H1 (cell line): ENCODE results near the gene AGFG2. TPM values are rescaled to one million over a fixed set of nuclear protein-coding genes. Genes with fewer than 3 reads are reported as not detected.
A peak's percentile ranks its signal among the peaks of the same experiment; 100 is the strongest.

Source experiments
- CTCF ChIA-PET: fragments of 300-600 bp; sonication (Branson Sonifier 250); formaldehyde crosslinking; loops from one replicate; lab custom pipeline; 2021; ENCODE audit not compliant: partially characterized antibody; lab: Charles Lee
- POLR2A ChIA-PET: fragments of 300-600 bp; sonication (Branson Sonifier 250); formaldehyde crosslinking; loops from one replicate; lab custom pipeline; 2021; ENCODE audit warnings: inconsistent platforms; ENCODE audit not compliant: partially characterized antibody; lab: Charles Lee
- DNase-seq, 2 experiments: peaks; one replicate each; pipeline versions ENCODE4 v3.0.0 to v3.0.0-alpha.2; 2010 to 2022; ENCODE audit warnings: low spot score in 2 of 2, low read depth in 1 of 2, mixed read lengths in 1 of 2
- FAIRE-seq: peaks from 2 replicates; lab custom pipeline; 2011; peaks lifted over from hg19 to GRCh38; lab: Jason Lieb, UNC
- H2AFZ ChIP-seq: 2 replicates; pipeline ENCODE4 v1.8.1; 2012; ENCODE audit warnings: low read length, inconsistent platforms
- H2AK5ac ChIP-seq: 2 replicates; pipeline ENCODE4 v1.6.1; 2013; ENCODE audit warnings: low read depth, low read length
- H2BK120ac ChIP-seq: replicated peaks from 2 replicates; pipeline ENCODE3; 2013; ENCODE audit warnings: low read depth, low read length, inconsistent platforms
- H2BK12ac ChIP-seq: 2 replicates; pipeline ENCODE4 v1.6.1; 2013; ENCODE audit warnings: low read depth, low read length
- H2BK15ac ChIP-seq: 2 replicates; pipeline ENCODE4 v1.6.1; 2013; ENCODE audit warnings: low read length
- H2BK20ac ChIP-seq: 2 replicates; pipeline ENCODE4 v1.6.1; 2013; ENCODE audit warnings: low read length
- H2BK5ac ChIP-seq: 2 replicates; pipeline ENCODE4 v1.6.1; 2013; ENCODE audit warnings: low read depth, low read length
- H3K14ac ChIP-seq: 2 replicates; pipeline ENCODE4 v1.6.1; 2013; ENCODE audit warnings: inconsistent platforms; ENCODE audit not compliant: insufficient read length
- H3K18ac ChIP-seq: 2 replicates; pipeline ENCODE4 v1.6.1; 2013; ENCODE audit warnings: low read length; ENCODE audit errors: extremely low read depth
- H3K23ac ChIP-seq: 2 replicates; pipeline ENCODE4 v1.6.1; 2013; ENCODE audit warnings: inconsistent platforms; ENCODE audit not compliant: insufficient read length
- H3K23me2 ChIP-seq: 2 replicates; pipeline ENCODE4 v1.6.1; 2013; ENCODE audit warnings: low read depth, low read length
- H3K27ac ChIP-seq: 2 replicates; pipeline ENCODE4 v1.6.1; 2011; ENCODE audit warnings: low read depth, low read length, inconsistent platforms
- H3K27me3 ChIP-seq, 4 experiments: replicated peaks in 1 of 4; 1 replicate in 1 of 4; 2 replicates in 3 of 4; pipeline versions ENCODE4 v1.6.1 to v1.8.1; 2011 to 2013; ENCODE audit warnings: low read length in 3 of 4, mild to moderate bottlenecking in 3 of 4, inconsistent platforms in 2 of 4, mixed read lengths in 2 of 4, moderate library complexity in 1 of 4; ENCODE audit not compliant: control insufficient read depth in 3 of 4, insufficient read depth in 3 of 4; ENCODE audit errors: extremely low read depth in 1 of 4
- H3K36me3 ChIP-seq, 4 experiments: 2 replicates each; pipeline versions ENCODE4 v1.6.1 to v1.8.1; 2011 to 2013; ENCODE audit warnings: mild to moderate bottlenecking in 4 of 4, low read length in 3 of 4, moderate library complexity in 2 of 4, control low read depth in 1 of 4, inconsistent platforms in 1 of 4; ENCODE audit not compliant: insufficient read depth in 4 of 4, control insufficient read depth in 2 of 4
- H3K4ac ChIP-seq: replicated peaks from 2 replicates; pipeline ENCODE3; 2013; ENCODE audit warnings: low read length, low read depth, mixed read lengths, inconsistent platforms; ENCODE audit not compliant: insufficient read length
- H3K4me1 ChIP-seq, 4 experiments: replicated peaks in 1 of 4; 1 replicate in 1 of 4; 2 replicates in 3 of 4; pipeline versions ENCODE4 v1.6.1 to v1.8.1; 2011 to 2013; ENCODE audit warnings: low read length in 3 of 4, inconsistent platforms in 2 of 4, mixed read lengths in 1 of 4; ENCODE audit not compliant: insufficient read depth in 4 of 4, control insufficient read depth in 3 of 4
- H3K4me2 ChIP-seq, 2 experiments: 2 replicates each; pipeline versions ENCODE4 v1.6.1 to v1.8.1; 2011 to 2013; ENCODE audit warnings: low read depth in 2 of 2, low read length in 2 of 2, control low read depth in 1 of 2, inconsistent platforms in 1 of 2, mild to moderate bottlenecking in 1 of 2; ENCODE audit not compliant: insufficient read depth in 1 of 2
- H3K4me3 ChIP-seq, 4 experiments: fragments of 200-600, 300-600 bp in 1 of 4; sonication (generic), shearing (Covaris generic), sonication (Bioruptor Twin) in 1 of 4; 2 replicates each; pipeline versions ENCODE4 v1.5.1 to v1.8.1; 2011 to 2016; ENCODE audit warnings: low read length in 4 of 4, low read depth in 3 of 4, control low read depth in 2 of 4, inconsistent platforms in 2 of 4, mild to moderate bottlenecking in 2 of 4, mixed read lengths in 1 of 4, moderate library complexity in 1 of 4; ENCODE audit not compliant: insufficient read depth in 2 of 4; ENCODE audit errors: extremely low read depth in 1 of 4
- H3K56ac ChIP-seq: replicated peaks from 2 replicates; pipeline ENCODE3; 2013; ENCODE audit warnings: low read depth, mild to moderate bottlenecking, mixed read lengths, low read length, inconsistent platforms; ENCODE audit not compliant: insufficient read length
- H3K79me1 ChIP-seq: 2 replicates; pipeline ENCODE4 v1.6.1; 2013; ENCODE audit warnings: low read depth, low read length, control low read depth
- H3K79me2 ChIP-seq, 2 experiments: 2 replicates each; pipeline versions ENCODE4 v1.6.1 to v1.8.1; 2012 to 2013; ENCODE audit warnings: low read length in 2 of 2, mild to moderate bottlenecking in 2 of 2, inconsistent platforms in 1 of 2; ENCODE audit not compliant: insufficient read depth in 2 of 2, control insufficient read depth in 1 of 2
- H3K9ac ChIP-seq, 4 experiments: replicated peaks in 1 of 4; 1 replicate in 1 of 4; 2 replicates in 3 of 4; pipeline versions ENCODE4 v1.6.1 to v1.8.1; 2011 to 2013; ENCODE audit warnings: low read depth in 3 of 4, low read length in 3 of 4, control low read depth in 2 of 4, mild to moderate bottlenecking in 2 of 4, moderate library complexity in 2 of 4, inconsistent platforms in 1 of 4; ENCODE audit errors: extremely low read depth in 1 of 4
- H3K9me3 ChIP-seq, 2 experiments: 2 replicates each; pipeline versions ENCODE4 v1.6.1 to v1.8.1; 2012 to 2013; ENCODE audit warnings: mild to moderate bottlenecking in 2 of 2, moderate library complexity in 2 of 2, control low read depth in 1 of 2, inconsistent platforms in 1 of 2, low read depth in 1 of 2, low read length in 1 of 2, mixed read lengths in 1 of 2; ENCODE audit not compliant: insufficient read depth in 2 of 2
- H4K20me1 ChIP-seq, 2 experiments: replicated peaks in 1 of 2; 2 replicates each; pipeline versions ENCODE3 to v1.8.1; 2011 to 2013; ENCODE audit warnings: inconsistent platforms in 2 of 2, low read length in 2 of 2, mild to moderate bottlenecking in 1 of 2; ENCODE audit not compliant: insufficient read depth in 2 of 2, control insufficient read depth in 1 of 2
- H4K5ac ChIP-seq: 2 replicates; pipeline ENCODE4 v1.6.1; 2013; ENCODE audit warnings: low read length, low read depth, mixed read lengths, inconsistent platforms; ENCODE audit not compliant: insufficient read length
- H4K8ac ChIP-seq: 2 replicates; pipeline ENCODE4 v1.8.0; 2013; ENCODE audit warnings: mild to moderate bottlenecking, moderate library complexity, low read length, inconsistent platforms; ENCODE audit not compliant: insufficient read depth; ENCODE audit errors: extremely low read depth
- H4K91ac ChIP-seq: replicated peaks from 2 replicates; pipeline ENCODE3; 2013; ENCODE audit warnings: low read length, mixed read lengths, inconsistent platforms; ENCODE audit not compliant: insufficient read length
- CTCF ChIP-seq, 3 experiments: IDR thresholded peaks; 1 replicate in 2 of 3; 2 replicates in 1 of 3; pipeline versions ENCODE4 v1.5.1 to v1.6.1; 2011; ENCODE audit warnings: low read length in 3 of 3, mild to moderate bottlenecking in 3 of 3, inconsistent platforms in 2 of 3, low read depth in 1 of 3, moderate library complexity in 1 of 3; ENCODE audit not compliant: insufficient read depth in 1 of 3; ENCODE audit errors: control extremely low read depth in 1 of 3
- E2F6 ChIP-seq: IDR thresholded peaks from 2 replicates; pipeline ENCODE4 v1.6.1; 2012; ENCODE audit warnings: inconsistent platforms
- WGBS, 2 experiments: shearing (Covaris generic) in 1 of 2; methylation state at CpG; one replicate each; pipeline versions ENCODE4 v1.1.6 to v1.1.7; 2013 to 2015; ENCODE audit warnings: low lambda C conversion rate in 2 of 2, mixed read lengths in 2 of 2, inconsistent platforms in 1 of 2, low coverage in 1 of 2, missing lambda C conversion rate in 1 of 2; ENCODE audit not compliant: insufficient replicate concordance in 2 of 2, insufficient coverage in 1 of 2, insufficient read length in 1 of 2; ENCODE audit errors: extremely low coverage in 1 of 2, missing lambda C conversion rate in 1 of 2; 5-methylcytosine and 5-hydroxymethylcytosine counted together
- polyA plus RNA-seq, 7 experiments: library from polyadenylated mRNA; depleted of rRNA in 3 of 7; stranded (reverse) in 5 of 7; unstranded in 2 of 7; fragments of >200 nt in 5 of 7; fragments of 200-250 nt in 2 of 7; gene quantifications; 1 replicate in 5 of 7; 2 replicates in 1 of 7; 4 replicates in 1 of 7; pipeline versions ENCODE4 v1.2.1 to v1.2.3, GENCODE V29; 2011 to 2013; ENCODE audit warnings: missing spikeins in 2 of 7, mixed read lengths in 2 of 7
- total RNA-seq: library from RNA; stranded (reverse); fragmentation: NEBNext Ultra II Directional; extraction: Animal tissue kit (Norgen Biotek cat#: 25700); gene quantifications from 2 replicates; pipeline ENCODE4 v1.2.1, GENCODE V29; 2021

AGFG2 gene
- total and polyA plus RNA-seq, 2 of the 8 experiments (the other 6 are each of a cell fraction or from before 2014, with no cell fraction given) = 7.6 to 11.2 TPM

DNA sequence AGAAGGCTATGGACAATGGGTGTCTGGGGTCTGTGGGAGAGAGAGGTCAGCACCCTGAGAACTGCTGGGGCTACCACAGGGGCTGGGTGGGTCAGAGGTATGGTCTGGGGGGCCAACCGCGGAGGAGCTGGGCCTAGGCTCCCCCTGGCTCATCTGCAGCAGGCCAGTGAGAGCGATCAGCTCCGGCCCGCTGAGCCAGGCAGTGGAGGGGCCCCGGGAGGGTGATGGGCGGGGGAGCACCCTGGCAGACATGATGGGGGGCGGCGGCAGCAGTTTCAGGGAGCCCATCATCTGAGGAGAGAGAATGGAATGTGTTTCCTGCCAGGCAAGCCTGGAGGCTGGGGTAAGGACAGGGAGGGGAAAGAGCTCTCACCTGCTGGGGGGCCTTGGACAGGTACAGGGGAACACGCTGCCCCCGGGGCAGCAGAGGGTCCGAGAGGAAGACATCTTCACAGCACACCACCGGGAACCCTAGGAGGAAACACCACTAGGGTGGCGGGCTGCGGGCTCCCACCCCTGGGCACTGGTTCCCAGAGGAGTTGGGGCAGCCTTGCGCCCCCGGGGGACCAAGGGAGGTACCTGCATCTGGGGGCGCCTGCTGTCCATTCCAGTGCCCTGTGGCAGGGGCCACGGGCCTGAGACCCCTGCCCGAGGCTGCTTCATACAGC lies 33.4 kb downstream of the AGFG2 start:
- FAIRE-seq = no peak
- peak overlapping the region; percentile 88; the same call in 1 of the 2 replicates for H2BK15ac ChIP-seq
- no peak overlapping the region for H3K9ac ChIP-seq
- H3K4ac ChIP-seq = no peak overlapping the region
- H3K18ac ChIP-seq = peak overlapping the region; percentile 48; the same call in 1 of the 2 replicates
- H3K4me3 ChIP-seq = peak overlapping the region in 1 of 4 experiments; percentile 26; a peak in 2 of 8 replicates
- H3K23ac ChIP-seq = no peak overlapping the region
- no peak overlapping the region for H3K56ac ChIP-seq
- peak overlapping the region; percentile 92; the same call in 1 of the 2 replicates for H2BK12ac ChIP-seq
- H4K20me1 ChIP-seq = peaks cover 0 to 8% of the 10 kb centered on the region in 2 experiments
- WGBS, 2 experiments = 95% methylated on average over 13 of the region's 20 CpGs; no CpG with 5 or more reads in 1 of the 2 experiments
- H3K9me3 ChIP-seq = no peaks in the 10 kb centered on the region
- no peak overlapping the region for H2AFZ ChIP-seq
- H3K14ac ChIP-seq = peak overlapping the region; percentile 19
- DNase-seq = peak in 1 of 2 experiments; percentile 52
- peaks cover 0 to 38% (median 24%) of the 10 kb centered on the region in 4 experiments; a peak in 6 of 7 replicates for H3K4me1 ChIP-seq
- H3K79me2 ChIP-seq = no peaks in the 10 kb centered on the region
- peaks cover 4% of the 10 kb centered on the region; the same call in 1 of the 2 replicates for H3K79me1 ChIP-seq
- H2BK20ac ChIP-seq = peak overlapping the region; percentile 86; the same call in 1 of the 2 replicates
- CTCF ChIA-PET = interaction anchor here (0.5 to 4.8 kb wide), 12 partner anchors 11 to 104 kb away, joined by 3 to 53 read pairs (median 4); partner anchors contain the start of genes FBXO24 and LRCH4
- peak overlapping the region; percentile 7 for H4K5ac ChIP-seq
- H3K27me3 ChIP-seq = peaks cover 0 to 4% (median under 1%) of the 10 kb centered on the region in 4 experiments; a peak in 1 of 7 replicates
- H2AK5ac ChIP-seq = peak overlapping the region; percentile 39; the same call in 1 of the 2 replicates
- H2BK5ac ChIP-seq = peak overlapping the region; percentile 12; the same call in 1 of the 2 replicates
- no peak overlapping the region; the same call in 1 of the 2 replicates for H4K8ac ChIP-seq
- no peak overlapping the region for H4K91ac ChIP-seq
- no peak overlapping the region for H3K27ac ChIP-seq
- peak overlapping the region in 1 of 2 experiments; percentile 74; a peak in 2 of 4 replicates for H3K4me2 ChIP-seq
- POLR2A ChIA-PET = interaction anchor here (0.5 to 4.8 kb wide), 9 partner anchors 8 to 228 kb away, joined by 3 to 83 read pairs (median 4); partner anchors contain the start of genes FBXO24, LRCH4, MEPCE and PCOLCE
- H3K36me3 ChIP-seq = peaks cover 0 to 18% (median 8%) of the 10 kb centered on the region in 4 experiments; a peak in 5 of 8 replicates
- H2BK120ac ChIP-seq = no peak overlapping the region
- no peak for TF ChIP-seq E2F6
- TF ChIP-seq CTCF (IDR thresholded peaks at IDR 0.05; ENCODE audit: control extremely low read depth in 1 of 3, insufficient read depth in 1 of 3, low read depth in 1 of 3, low read length in 3 of 3) = peak in 1 of 3 experiments; percentile 26; a peak in 1 of 4 replicates
- peaks cover 8% of the 10 kb centered on the region; the same call in 1 of the 2 replicates for H3K23me2 ChIP-seq
